Effector memory CD4-positive, alpha-beta T cell (primary cell): Measurements from ENCODE around the gene LDLRAD1.
"Not testable (repeated sequence)": the region's sequence is repeated elsewhere in the genome, so short reads cannot be mapped to it uniquely, and the experiment has no call there.

ENCODE experiments used
- DNase-seq, 3 donors: peaks; one replicate each; pipeline ENCODE4 v3.0.0-alpha.2; 2020
- H3K27ac ChIP-seq: 2 replicates; pipeline ENCODE4 v1.7.0; 2013; ENCODE audit warnings: mild to moderate bottlenecking, low read length, moderate library complexity; ENCODE audit not compliant: insufficient read depth, poor library complexity, severe bottlenecking
- H3K27me3 ChIP-seq: replicated peaks from 2 replicates; pipeline ENCODE4 v1.7.0; 2013; ENCODE audit warnings: mild to moderate bottlenecking, low read length; ENCODE audit not compliant: insufficient read depth, control insufficient read depth, poor library complexity, severe bottlenecking
- H3K36me3 ChIP-seq: 2 replicates; pipeline ENCODE4 v1.7.0; 2013; ENCODE audit warnings: mild to moderate bottlenecking, low read length, moderate library complexity; ENCODE audit not compliant: control insufficient read depth, insufficient read depth
- H3K4me1 ChIP-seq: 2 replicates; pipeline ENCODE4 v1.7.0; 2013; ENCODE audit warnings: low read length, mild to moderate bottlenecking; ENCODE audit not compliant: control insufficient read depth, insufficient read depth, poor library complexity, severe bottlenecking
- H3K4me3 ChIP-seq: 2 replicates; pipeline ENCODE4 v1.7.0; 2013; ENCODE audit warnings: low read length, low read depth, mild to moderate bottlenecking; ENCODE audit not compliant: insufficient read depth, poor library complexity, severe bottlenecking
- H3K9me3 ChIP-seq: 2 replicates; pipeline ENCODE4 v1.7.0; 2013; ENCODE audit warnings: mild to moderate bottlenecking, low read length, moderate library complexity; ENCODE audit not compliant: control insufficient read depth
- total RNA-seq, 3 donors: gene quantifications; one replicate each; lab custom pipeline; 2026; lab: John Stamatoyannopoulos, UW

Gene LDLRAD1
- total RNA-seq = 0 reads per million in 3 donors

GRCh38 chr1:54017979-54018378 lies at the start of gene LDLRAD1:
Gene LDLRAD1, minus strand, starts transcription at chr1:54018186. Its CDS starts 74 bp downstream, at chr1:54018112.
- no peak for DNase-seq
- Histone ChIP-seq H3K27me3 (no peaks in the 10 kb centered on the region), H3K27ac (no peak within 1 kb of the TSS), H3K4me1 (no peaks in the 10 kb centered on the region), H3K4me3 (no peak within 1 kb of the TSS), H3K36me3 (no peaks in the 10 kb centered on the region), H3K9me3 (no peaks in the 10 kb centered on the region)

GRCh38 chr1:54064299-54064698 lies 46.3 kb upstream of the LDLRAD1 start:
- no peak for DNase-seq
- H3K36me3 ChIP-seq = no peaks in the 10 kb centered on the region
- H3K9me3 ChIP-seq = no peaks in the 10 kb centered on the region

GRCh38 chr1:54054438-54054749 lies 36.4 kb upstream of the LDLRAD1 start:
- Histone ChIP-seq H3K27me3 (no peaks in the 10 kb centered on the region), H3K4me1 (peaks cover 7% of the 10 kb centered on the region), H3K27ac (peak overlapping the region; percentile 91), H3K4me3 (peak overlapping the region; percentile 92), H3K9me3 (no peaks in the 10 kb centered on the region), H3K36me3 (no peaks in the 10 kb centered on the region)
- no peak for DNase-seq

More at GRCh38 chr1:54064299-54064698, 46.3 kb upstream of the LDLRAD1 start:
- Histone ChIP-seq H3K27me3 (no peaks in the 10 kb centered on the region), H3K4me3 (no peak overlapping the region), H3K27ac (no peak overlapping the region), H3K4me1 (no peaks in the 10 kb centered on the region)

GRCh38 chr1:54053745-54054437 lies 35.9 kb upstream of the LDLRAD1 start:
- H3K9me3 ChIP-seq = no peaks in the 10 kb centered on the region
- DNase-seq = peak in 1 of 3 donors; percentile 5
- peak overlapping the region; percentile 91 for H3K27ac ChIP-seq
- H3K36me3 ChIP-seq = no peaks in the 10 kb centered on the region
- H3K27me3 ChIP-seq = no peaks in the 10 kb centered on the region
- peaks cover 7% of the 10 kb centered on the region for H3K4me1 ChIP-seq
- H3K4me3 ChIP-seq = peak overlapping the region; percentile 92

- H3K4me3 ChIP-seq = peak within 1 kb of the TSS; percentile 92
- no peaks in the 10 kb centered on the region for H3K36me3 ChIP-seq
- H3K9me3 ChIP-seq = no peaks in the 10 kb centered on the region
- peaks cover 7% of the 10 kb centered on the region for H3K4me1 ChIP-seq
- no peaks in the 10 kb centered on the region for H3K27me3 ChIP-seq
- peak; percentile 93 to 98 (median 96) for DNase-seq
- H3K27ac ChIP-seq = peak within 1 kb of the TSS; percentile 91
Observed at GRCh38 chr1:54052934-54053744, 35.2 kb upstream of the LDLRAD1 start, which contains the start of the genes TCEANC2 and TMEM59. Gene TCEANC2, plus strand, starts transcription at chr1:54053608. Its CDS starts 815 bp downstream, at chr1:54054423. Gene TMEM59, minus strand, starts transcription at chr1:54053204. Its CDS starts 16 bp downstream, at chr1:54053188.

- Histone ChIP-seq H3K36me3 (no peaks in the 10 kb centered on the region), H3K27me3 (no peaks in the 10 kb centered on the region), H3K27ac (peak overlapping the region; percentile 91), H3K4me1 (peaks cover 7% of the 10 kb centered on the region), H3K4me3 (peak overlapping the region; percentile 92), H3K9me3 (no peaks in the 10 kb centered on the region)
- peak; percentile 9 to 43 (median 22) for DNase-seq
Observed at GRCh38 chr1:54052431-54052933, 34.5 kb upstream of the LDLRAD1 start.

- H3K4me3 ChIP-seq = peak overlapping the region; percentile 92
- DNase-seq = no peak
- H3K4me1 ChIP-seq = peaks cover 7% of the 10 kb centered on the region
- H3K27ac ChIP-seq = peak overlapping the region; percentile 91
- no peaks in the 10 kb centered on the region for H3K27me3 ChIP-seq
- H3K9me3 ChIP-seq = no peaks in the 10 kb centered on the region
- H3K36me3 ChIP-seq = no peaks in the 10 kb centered on the region
Observed at GRCh38 chr1:54051933-54052430, 34.0 kb upstream of the LDLRAD1 start.

GRCh38 chr1:54050435-54050834 lies 32.4 kb upstream of the LDLRAD1 start:
- H3K27ac ChIP-seq, H3K36me3 ChIP-seq, H3K9me3 ChIP-seq, DNase-seq, H3K4me3 ChIP-seq, H3K4me1 ChIP-seq, H3K27me3 ChIP-seq: not testable (repeated sequence)

GRCh38 chr1:54047384-54048305 lies 29.7 kb upstream of the LDLRAD1 start:
- peaks cover 21% of the 10 kb centered on the region for H3K36me3 ChIP-seq
- no peaks in the 10 kb centered on the region for H3K9me3 ChIP-seq
- H3K4me1 ChIP-seq = peaks cover 7% of the 10 kb centered on the region
- DNase-seq = no peak
- no peaks in the 10 kb centered on the region for H3K27me3 ChIP-seq
- no peak overlapping the region for H3K27ac ChIP-seq
- H3K4me3 ChIP-seq = no peak overlapping the region
